ENCODE results near the gene CRB1.
"Not testable (repeated sequence)": the region's sequence is repeated elsewhere in the genome, so short reads cannot be mapped to it uniquely, and the experiment has no call there.

Gene CRB1

GRCh38 chr1:197402189-197402588 is 134.1 kb downstream of the CRB1 start:
- no peak for DNase-seq (ENCODE audit: low spot score)

- DNase-seq (ENCODE audit: low spot score), result not testable (repeated sequence)
Observed at GRCh38 chr1:197404774-197405173, 136.7 kb downstream of the CRB1 start.

GRCh38 chr1:197405614-197406013 is 137.6 kb downstream of the CRB1 start:
- DNase-seq (ENCODE audit: low spot score), result not testable (repeated sequence)

- no peak for DNase-seq (ENCODE audit: low spot score)
Observed at GRCh38 chr1:197413564-197413963, 145.5 kb downstream of the CRB1 start.

GRCh38 chr1:197415221-197415620 is 147.2 kb downstream of the CRB1 start:
- no peak for DNase-seq (ENCODE audit: low spot score)

- DNase-seq (ENCODE audit: low spot score), result no peak
Observed at GRCh38 chr1:197418693-197419092, 150.6 kb downstream of the CRB1 start.

GRCh38 chr1:197422993-197423392 is 154.9 kb downstream of the CRB1 start:
- DNase-seq (ENCODE audit: low spot score), result peak; percentile 19

GRCh38 chr1:197424380-197424779 is 156.3 kb downstream of the CRB1 start:
- no peak for DNase-seq (ENCODE audit: low spot score)

- no peak for DNase-seq (ENCODE audit: low spot score)
Observed at GRCh38 chr1:197429372-197429771, 161.3 kb downstream of the CRB1 start.

GRCh38 chr1:197435224-197435623 is 167.2 kb downstream of the CRB1 start:
- no peak for DNase-seq (ENCODE audit: low spot score)

GRCh38 chr1:197437601-197438000 is 169.5 kb downstream of the CRB1 start:
- no peak for DNase-seq (ENCODE audit: low spot score)

- no peak for DNase-seq (ENCODE audit: low spot score)
Observed at GRCh38 chr1:197438010-197438790, 170.1 kb downstream of the CRB1 start.

- DNase-seq (ENCODE audit: low spot score), result no peak
Observed at GRCh38 chr1:197439708-197440280, 171.7 kb downstream of the CRB1 start.

- DNase-seq (ENCODE audit: low spot score), result no peak
Observed at GRCh38 chr1:197440715-197441114, 172.7 kb downstream of the CRB1 start.

GRCh38 chr1:197441999-197442414 is 174.0 kb downstream of the CRB1 start:
- no peak for DNase-seq (ENCODE audit: low spot score)

- DNase-seq (ENCODE audit: low spot score), result no peak
Observed at GRCh38 chr1:197444755-197445154, 176.7 kb downstream of the CRB1 start.

GRCh38 chr1:197448121-197448779 is 180.2 kb downstream of the CRB1 start:
- no peak for DNase-seq (ENCODE audit: low spot score)

- no peak for DNase-seq (ENCODE audit: low spot score)
Observed at GRCh38 chr1:197451381-197451780, 183.3 kb downstream of the CRB1 start.

GRCh38 chr1:197453376-197454058 is 185.5 kb downstream of the CRB1 start:
- no peak for DNase-seq (ENCODE audit: low spot score)

GRCh38 chr1:197462539-197462938 is 194.5 kb downstream of the CRB1 start:
- no peak for DNase-seq (ENCODE audit: low spot score)

GRCh38 chr1:197463142-197463541 is 195.1 kb downstream of the CRB1 start:
- DNase-seq (ENCODE audit: low spot score), result no peak

- no peak for DNase-seq (ENCODE audit: low spot score)
Observed at GRCh38 chr1:197464044-197464443, 196.0 kb downstream of the CRB1 start.
